Hippocampal formation (tissue), 2 donors: ENCODE measurements around the gene ZNF771.

Experiments
- DNase-seq, 2 donors: peaks; one replicate each; lab custom pipeline; 2025; lab: John Stamatoyannopoulos, UW

ZNF771 gene

GRCh38 chr16:30407102-30407803 is at the start of gene ZNF771:
Gene ZNF771 (plus strand): TSS chr16:30407606. CDS start chr16:30408054, 448 bp downstream.
- peak; percentile 84 to 92 for DNase-seq

DNA sequence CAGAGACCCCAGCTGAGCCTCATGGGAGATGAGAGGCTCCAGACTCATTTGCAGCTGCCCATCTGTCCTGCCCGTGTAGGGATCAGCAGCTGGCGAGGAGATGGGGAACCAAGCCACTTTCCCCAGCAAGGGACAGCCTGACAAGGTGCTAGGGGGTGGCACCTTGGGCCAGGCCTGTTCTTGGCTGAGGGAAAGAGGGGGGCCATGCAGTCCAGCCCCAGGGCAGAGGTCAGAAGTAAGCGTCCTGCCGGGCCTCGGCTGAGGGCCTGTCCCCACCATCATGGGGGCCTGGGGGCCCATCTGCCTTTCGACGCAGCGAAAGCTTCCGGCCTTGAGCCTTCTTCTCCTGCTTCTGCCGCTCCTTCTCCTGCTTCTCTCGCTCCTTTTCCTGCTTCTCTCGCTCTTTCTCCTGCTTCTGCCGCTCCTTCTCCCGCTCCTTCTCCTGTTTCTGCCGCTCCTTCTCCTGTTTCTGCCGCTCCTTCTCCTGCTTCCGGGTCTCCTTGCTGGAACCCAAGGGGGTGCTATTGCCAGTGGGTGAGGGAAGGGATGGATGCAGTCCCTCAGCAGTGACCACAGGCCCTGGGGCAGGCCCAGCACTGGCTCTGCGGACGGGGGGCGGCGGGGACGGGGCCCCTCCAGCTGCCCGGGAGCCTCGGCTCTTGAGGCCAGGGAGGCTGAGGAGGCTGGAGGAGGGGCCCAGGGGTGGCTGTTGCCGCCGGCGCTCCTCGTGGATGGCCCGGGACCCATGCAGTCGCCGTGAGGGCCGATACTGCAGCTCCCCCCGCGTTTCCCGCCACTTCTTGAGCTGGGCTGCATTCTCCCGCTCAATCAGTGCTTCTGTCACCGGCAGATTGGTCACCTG is 49.5 kb upstream of the ZNF771 start:
- DNase-seq: no peak

DNA sequence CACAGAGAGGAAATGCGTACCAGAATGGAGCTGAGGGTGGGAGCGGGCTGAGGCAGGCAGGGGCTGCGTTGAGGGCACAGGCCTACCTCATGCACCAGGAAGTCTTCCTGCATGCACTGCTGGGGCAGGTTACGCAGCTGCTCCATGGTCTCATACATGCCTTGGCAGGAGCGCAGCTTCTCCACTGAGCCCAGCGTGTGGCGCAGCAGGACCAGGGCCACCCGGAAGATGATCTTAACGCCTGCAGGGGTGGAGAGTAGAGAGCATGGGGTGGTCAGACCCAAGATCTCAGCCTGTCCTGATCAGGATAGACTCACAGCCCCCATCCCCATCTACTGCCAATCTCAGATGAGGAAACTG is 48.8 kb upstream of the ZNF771 start:
- no peak for DNase-seq

DNA sequence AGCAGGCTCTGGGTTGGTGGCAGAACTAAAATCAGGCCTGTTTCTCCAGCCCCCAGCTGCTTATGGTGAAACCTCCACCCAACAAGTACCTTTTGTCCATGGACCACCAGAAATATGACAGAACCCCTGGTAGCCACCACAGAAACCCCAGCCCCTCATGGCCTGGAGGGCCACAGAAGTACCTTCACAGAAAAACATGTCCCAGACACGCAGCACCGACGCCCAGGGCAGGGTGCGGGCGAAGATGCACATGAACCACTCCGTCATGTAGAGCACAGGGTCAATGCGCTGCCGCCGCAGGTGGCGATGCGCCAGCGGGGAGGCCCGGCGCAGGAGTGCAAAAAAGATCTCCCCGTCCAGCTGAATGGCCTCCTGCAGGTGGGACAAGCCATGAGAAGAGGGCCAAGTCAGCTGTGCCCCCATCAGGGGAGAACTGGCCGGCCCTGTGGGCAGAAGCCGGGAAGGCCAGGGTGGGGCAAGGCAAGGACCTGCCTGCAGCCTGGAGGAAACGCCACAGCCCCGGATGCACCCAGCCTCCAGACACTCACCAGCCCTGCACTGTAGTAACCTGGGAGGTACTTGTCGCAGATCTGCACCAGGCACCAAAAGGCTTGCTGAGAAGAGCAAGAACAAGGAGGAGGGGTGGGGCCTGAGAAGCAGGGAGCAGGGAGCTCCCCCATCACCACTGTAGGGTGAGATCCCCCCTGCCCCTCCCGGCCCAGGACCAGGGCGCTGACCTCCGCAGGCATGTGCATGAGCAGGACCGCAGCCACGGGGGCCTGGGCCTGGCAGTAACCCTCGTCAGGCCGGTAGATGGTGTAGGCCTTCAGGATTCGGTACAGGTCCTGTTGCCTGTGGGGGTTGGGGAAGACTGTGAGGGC is 48.2 kb upstream of the ZNF771 start:
- no peak for DNase-seq

- DNase-seq: no peak
Measured at GRCh38 chr16:30359871-30360170, 47.6 kb upstream of the ZNF771 start.

DNA sequence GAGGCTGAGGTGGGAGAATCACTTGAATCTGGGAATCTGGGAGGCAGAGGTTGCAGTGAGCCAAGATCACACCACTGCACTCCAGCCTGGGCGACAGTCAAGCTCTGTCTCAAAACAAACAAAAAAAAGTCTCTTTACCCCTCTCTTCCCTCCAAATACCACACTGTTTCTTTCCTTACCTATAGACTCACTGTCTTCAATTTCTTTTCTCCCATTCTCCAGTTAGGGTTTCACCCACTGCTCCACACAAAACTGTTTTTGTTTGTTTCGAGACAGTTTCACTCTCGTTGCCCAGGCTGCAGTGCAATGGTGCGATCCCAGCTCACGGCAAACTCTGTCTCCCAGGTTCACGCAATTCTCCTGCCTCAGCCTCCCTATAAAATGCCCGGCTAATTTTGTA is 46.2 kb upstream of the ZNF771 start:
- DNase-seq: no peak

DNA sequence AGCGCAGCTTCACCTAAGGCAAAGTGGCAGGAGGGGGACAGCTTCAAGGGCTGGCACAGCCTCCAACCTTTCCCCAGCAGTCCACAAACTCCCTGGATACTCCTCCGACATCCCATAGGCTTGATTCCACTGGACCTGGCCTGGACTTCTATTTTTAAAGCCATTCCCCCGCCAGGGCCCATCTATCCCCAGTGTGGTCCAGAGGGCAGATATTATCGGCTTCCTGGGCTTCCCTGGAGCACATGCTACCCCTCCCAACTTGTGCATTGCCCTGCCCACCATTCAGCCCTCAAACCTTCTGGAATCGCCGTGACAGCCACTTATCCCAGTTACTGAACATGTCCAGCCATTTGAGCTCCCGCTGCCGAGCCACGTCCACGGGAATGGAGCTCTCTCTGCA is 42.2 kb upstream of the ZNF771 start:
- DNase-seq: no peak

DNA sequence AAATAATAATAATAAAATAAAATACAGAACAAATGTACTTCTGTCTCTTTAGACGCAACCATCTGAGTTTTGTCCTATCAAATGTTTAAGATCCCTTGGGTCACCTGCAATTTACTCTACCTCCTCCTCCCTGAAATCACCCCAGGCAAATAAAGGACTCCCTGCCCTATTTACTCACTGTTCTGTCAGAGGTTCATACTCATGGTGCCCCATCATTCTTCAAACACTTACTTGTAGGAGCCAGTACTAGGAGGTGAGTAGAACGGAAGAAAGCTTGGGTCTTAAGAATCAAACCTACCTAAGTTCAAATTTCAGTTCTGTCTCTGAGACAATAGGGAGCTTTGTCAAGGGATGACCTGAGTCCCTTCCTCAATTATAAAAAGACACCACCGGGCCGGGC is 40.9 kb upstream of the ZNF771 start:
- no peak for DNase-seq

DNA sequence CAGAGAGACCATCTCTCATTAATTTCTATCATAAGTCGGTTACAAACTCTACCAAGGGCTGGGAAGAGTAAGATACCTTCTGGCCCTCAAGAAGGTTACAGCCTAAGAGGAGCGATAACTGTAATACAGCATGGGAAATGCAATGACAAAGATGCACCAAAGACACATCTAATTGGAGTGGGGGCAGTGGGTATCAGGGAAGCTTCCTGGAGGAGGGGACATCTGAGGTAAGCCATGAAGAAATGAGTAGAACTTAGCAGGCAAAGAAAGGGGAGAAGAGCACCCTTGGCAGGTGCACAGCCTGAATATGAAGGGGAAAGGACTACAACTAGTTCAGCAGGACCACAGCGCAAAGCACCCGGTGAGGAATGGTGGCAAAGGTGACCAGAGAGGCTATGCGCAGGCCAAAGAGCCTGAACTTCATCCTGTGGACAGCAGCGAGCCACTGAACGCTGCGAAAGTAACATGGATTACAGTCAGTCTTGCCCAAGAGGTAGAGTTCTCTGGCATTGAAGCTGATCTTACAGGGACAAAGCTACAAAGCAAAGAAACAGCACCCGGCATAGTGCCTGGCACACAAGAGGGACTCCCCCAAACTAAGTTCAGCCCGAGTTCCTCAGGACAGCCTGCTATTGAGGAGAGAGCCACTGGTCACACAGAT is 39.9 kb upstream of the ZNF771 start:
- no peak for DNase-seq

GRCh38 chr16:30368122-30368791 is 39.1 kb upstream of the ZNF771 start:
- no peak for DNase-seq

- no peak for DNase-seq
Measured at GRCh38 chr16:30368792-30369090, 38.7 kb upstream of the ZNF771 start.

- DNase-seq: no peak
Measured at GRCh38 chr16:30369091-30369937, 38.1 kb upstream of the ZNF771 start.

GRCh38 chr16:30369938-30370455 is 37.4 kb upstream of the ZNF771 start:
- DNase-seq: no peak

- peak; percentile 100 for DNase-seq
Measured at GRCh38 chr16:30370456-30371247, 36.8 kb upstream of the ZNF771 start, which contains the start of gene TBC1D10B. Gene TBC1D10B (minus strand): TSS chr16:30370494. CDS start chr16:30370183, 311 bp downstream.

GRCh38 chr16:30371248-30371816 is 36.1 kb upstream of the ZNF771 start:
- no peak for DNase-seq

DNA sequence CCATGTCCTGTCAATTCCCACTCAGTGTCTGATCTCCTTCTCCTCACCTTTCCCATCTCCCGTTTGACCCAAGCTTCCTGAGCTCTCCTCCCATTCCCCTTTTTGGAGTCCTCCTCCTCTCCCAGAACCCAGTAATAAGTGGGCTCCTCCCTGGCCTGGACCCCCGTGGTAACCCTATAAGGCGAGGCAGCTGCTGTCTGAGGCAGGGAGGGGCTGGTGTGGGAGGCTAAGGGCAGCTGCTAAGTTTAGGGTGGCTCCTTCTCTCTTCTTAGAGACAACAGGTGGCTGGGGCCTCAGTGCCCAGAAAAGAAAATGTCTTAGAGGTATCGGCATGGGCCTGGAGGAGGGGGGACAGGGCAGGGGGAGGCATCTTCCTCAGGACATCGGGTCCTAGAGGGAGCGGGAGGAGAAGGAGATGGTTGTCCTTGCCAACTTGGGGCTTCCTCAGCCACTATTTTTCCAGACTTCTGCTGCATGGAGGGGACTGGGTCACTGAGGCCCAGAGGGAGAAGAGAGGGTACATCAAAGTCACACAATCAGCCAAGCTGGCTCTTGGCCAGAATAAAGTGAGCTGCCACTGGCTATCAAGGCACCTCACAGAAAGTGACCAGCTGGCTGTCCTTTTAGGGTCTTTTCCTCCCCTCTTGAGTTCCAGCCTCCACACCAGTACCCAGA is 35.2 kb upstream of the ZNF771 start:
- no peak for DNase-seq

DNA sequence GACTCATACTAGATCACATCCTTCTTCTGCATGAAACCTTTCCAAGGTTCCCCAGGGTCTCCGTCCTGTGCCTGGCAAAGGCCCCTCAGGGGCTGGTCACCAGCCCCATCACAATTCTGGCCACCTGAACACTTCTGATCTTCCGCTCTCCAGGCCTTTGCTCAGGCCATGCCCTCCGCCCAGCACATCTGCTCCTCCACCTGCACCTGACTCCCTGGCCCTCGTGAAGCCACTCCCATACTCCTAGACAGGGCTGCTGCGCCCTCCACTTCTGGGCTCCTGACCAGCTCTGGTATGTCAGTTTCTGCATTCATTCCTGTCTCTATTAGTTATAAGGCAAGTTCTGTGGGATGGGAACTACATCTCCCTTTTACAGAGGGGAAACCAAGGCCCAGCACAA is 34.7 kb upstream of the ZNF771 start:
- no peak for DNase-seq

- DNase-seq: no peak
Measured at GRCh38 chr16:30374538-30374937, 32.9 kb upstream of the ZNF771 start, which contains the start of gene MYL11. Gene MYL11 (plus strand): TSS chr16:30374802. CDS start chr16:30374858, 56 bp downstream.
